ENCODE measurements around the gene APBB2. TPM values are rescaled to one million over a fixed set of nuclear protein-coding genes. Genes with fewer than 3 reads are reported as not detected.

Gene APBB2
- total and polyA plus RNA-seq, 2 of the 4 experiments (the other 2 are of a cell fraction), result 47.9 to 75.5 TPM

- Histone ChIP-seq H4K20me1 (ENCODE audit: insufficient read depth, low read length) (no peaks in the 10 kb centered on the region), H3K18ac (ENCODE audit: low read depth, low read length) (no peak overlapping the region), H4K91ac (ENCODE audit: insufficient read depth, low read depth, low read length) (no peak overlapping the region), H3K9me3 (ENCODE audit: control insufficient read depth, insufficient read depth, low read length) (no peaks in the 10 kb centered on the region), H4K8ac (ENCODE audit: low read depth in 2 of 2, low read length in 2 of 2) (no peak overlapping the region), H3K56ac (ENCODE audit: extremely low read depth, insufficient read depth, low read length) (no peak overlapping the region), H2BK120ac (ENCODE audit: low read depth, low read length) (no peak overlapping the region), H2AK9ac (replicated peaks; ENCODE audit: low read depth, low read length, poor library complexity) (no peak overlapping the region), H2BK5ac (ENCODE audit: low read depth, low read length, poor library complexity, severe bottlenecking) (no peak overlapping the region), H3K27me3 (ENCODE audit: control insufficient read depth, insufficient read depth, low read length) (no peaks in the 10 kb centered on the region), H4K5ac (ENCODE audit: low read depth, low read length) (no peak overlapping the region), H3K27ac (ENCODE audit: insufficient read depth, low read length) (no peak overlapping the region), H3K23ac (ENCODE audit: low read depth, low read length) (no peak overlapping the region), H3K4me3 (ENCODE audit: insufficient read depth, low read depth, low read length) (no peak overlapping the region), H3K14ac (replicated peaks; ENCODE audit: low read depth, low read length) (no peak overlapping the region), H3K4me2 (ENCODE audit: low read depth, low read length) (no peak overlapping the region), H3K9me1 (ENCODE audit: insufficient read depth, low read length) (peaks cover 3% of the 10 kb centered on the region), H3K36me3 (ENCODE audit: control insufficient read depth, insufficient read depth, low read length) (no peaks in the 10 kb centered on the region), H3K79me1 (ENCODE audit: low read depth in 1 of 2, low read length in 2 of 2) (peaks cover 9 to 13% of the 10 kb centered on the region in 2 experiments; a peak in 2 of 4 replicates), H3K4ac (ENCODE audit: low read depth, low read length) (no peak overlapping the region), H3K9ac (ENCODE audit: low read depth, low read length) (no peak overlapping the region), H2AFZ (replicated peaks; ENCODE audit: low read length, poor library complexity) (no peak overlapping the region), H2AK5ac (ENCODE audit: low read depth, low read length) (no peak overlapping the region), H2BK20ac (ENCODE audit: low read depth, low read length) (no peak overlapping the region), H3K4me1 (ENCODE audit: control insufficient read depth, insufficient read depth, low read length) (peaks cover 6% of the 10 kb centered on the region), H2BK15ac (ENCODE audit: low read depth, low read length) (no peak overlapping the region)
- DNase-seq (no peak), ATAC-seq (ENCODE audit: low read depth) (no peak)
- in situ Hi-C loops (cut with MboI; ENCODE audit: low sequenced_read_pairs) (no loop called here), intact Hi-C loops (cut with micrococcal nuclease) (no loop called here), dilution Hi-C loops (cut with HindIII; ENCODE audit: low sequenced_read_pairs, unreplicated experiment) (no loop called here)
- WGBS, 2 experiments (ENCODE audit: extremely low coverage in 2 of 2, insufficient read length in 1 of 2), result 100% methylated on average over 1 of the region's 4 CpGs; no CpG with 5 or more reads in 1 of the 2 experiments
- ChIA-PET POLR2A (ENCODE audit: unreplicated experiment) (no interaction called here), CTCF (interaction anchor here (0.6 kb wide), 1 partner anchor 838 kb away, joined by 5 read pairs; no protein-coding TSS in a partner anchor)
- BruUV-seq (replicated peaks), result no TSS peak
- no peak for TF ChIP-seq MAFK (IDR thresholded peaks at IDR 0.05; ENCODE audit: low read depth, low read length)
- TF ChIP-seq MXI1 (IDR thresholded peaks at IDR 0.05; ENCODE audit: borderline replicate concordance, low read depth, low read length), result no peak
- TF ChIP-seq, protein P1, sequence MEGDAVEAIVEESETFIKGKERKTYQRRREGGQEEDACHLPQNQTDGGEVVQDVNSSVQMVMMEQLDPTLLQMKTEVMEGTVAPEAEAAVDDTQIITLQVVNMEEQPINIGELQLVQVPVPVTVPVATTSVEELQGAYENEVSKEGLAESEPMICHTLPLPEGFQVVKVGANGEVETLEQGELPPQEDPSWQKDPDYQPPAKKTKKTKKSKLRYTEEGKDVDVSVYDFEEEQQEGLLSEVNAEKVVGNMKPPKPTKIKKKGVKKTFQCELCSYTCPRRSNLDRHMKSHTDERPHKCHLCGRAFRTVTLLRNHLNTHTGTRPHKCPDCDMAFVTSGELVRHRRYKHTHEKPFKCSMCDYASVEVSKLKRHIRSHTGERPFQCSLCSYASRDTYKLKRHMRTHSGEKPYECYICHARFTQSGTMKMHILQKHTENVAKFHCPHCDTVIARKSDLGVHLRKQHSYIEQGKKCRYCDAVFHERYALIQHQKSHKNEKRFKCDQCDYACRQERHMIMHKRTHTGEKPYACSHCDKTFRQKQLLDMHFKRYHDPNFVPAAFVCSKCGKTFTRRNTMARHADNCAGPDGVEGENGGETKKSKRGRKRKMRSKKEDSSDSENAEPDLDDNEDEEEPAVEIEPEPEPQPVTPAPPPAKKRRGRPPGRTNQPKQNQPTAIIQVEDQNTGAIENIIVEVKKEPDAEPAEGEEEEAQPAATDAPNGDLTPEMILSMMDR (conservative IDR thresholded peaks at IDR 0.05; ENCODE audit: low read depth, low read length), result no peak
- no peak for TF ChIP-seq BHLHE40 (IDR thresholded peaks at IDR 0.05; ENCODE audit: low read depth, low read length)
- TF ChIP-seq SMC3 (IDR thresholded peaks at IDR 0.05; ENCODE audit: low read depth, low read length), result no peak
These were observed 148.3 kb downstream of the APBB2 start for GRCh38 chr4:41066049-41066448.

All from IMR-90 (cell line).